ENCODE data around the gene RAVER1. TPM values are rescaled to one million over a fixed set of nuclear protein-coding genes. Genes with fewer than 3 reads are reported as not detected.

Gene RAVER1
- total and polyA plus RNA-seq, 9 of the 15 experiments (the other 6 are each of a cell fraction or from before 2014, with no cell fraction given): 0.06 to 113 (median 7.0) TPM

DNA sequence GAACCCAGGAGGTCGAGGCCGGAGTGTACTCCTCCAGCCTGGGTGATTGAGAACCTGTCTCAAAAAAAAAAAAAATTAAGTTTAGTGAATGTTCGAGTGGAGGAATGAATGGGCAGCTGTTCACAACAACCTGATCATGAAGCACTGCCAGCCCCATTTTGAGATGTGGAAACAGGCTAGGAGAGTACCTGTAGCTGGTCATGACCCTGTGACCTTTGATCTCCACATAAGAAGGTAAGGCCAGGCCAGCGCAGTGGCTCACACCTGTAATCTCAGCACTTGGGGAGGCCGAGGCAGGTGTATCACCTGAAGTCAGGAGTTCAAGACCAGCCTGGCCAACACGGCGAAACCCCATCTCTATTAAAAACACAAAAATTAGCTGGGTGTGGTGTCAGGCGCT is 7.6 kb downstream of the RAVER1 start:
- intact Hi-C loops (cut with micrococcal nuclease): no loop called here
- Histone ChIP-seq H4K20me1 (replicated peaks; ENCODE audit: control insufficient read depth, insufficient read depth, low read length) (no peaks in the 10 kb centered on the region), H3K4me1 (replicated peaks in 1 of 2; ENCODE audit: control insufficient read depth in 2 of 2, insufficient read depth in 2 of 2, low read length in 2 of 2) (peaks cover 0 to 45% of the 10 kb centered on the region in 2 experiments; a peak in 2 of 5 replicates), H3K4me2 (ENCODE audit: insufficient read depth, low read length) (no peak overlapping the region), H3K9me1 (ENCODE audit: control insufficient read depth, insufficient read depth, low read length) (no peaks in the 10 kb centered on the region), H2AFZ (ENCODE audit: low read depth, low read length) (no peak overlapping the region), H3K4me3 (no peak overlapping the region), H3K27me3 (ENCODE audit: control insufficient read depth in 2 of 2, insufficient read depth in 2 of 2, low read length in 2 of 2) (no peaks in the 10 kb centered on the region), H3K9me3 (replicated peaks; ENCODE audit: control insufficient read depth, insufficient read depth, low read depth, low read length) (no peaks in the 10 kb centered on the region), H3K79me2 (ENCODE audit: control insufficient read depth, insufficient read depth, low read length) (peaks cover 34% of the 10 kb centered on the region), H3K9ac (ENCODE audit: insufficient read depth in 1 of 2, low read depth in 2 of 2, low read length in 2 of 2) (no peak overlapping the region), H3K27ac (ENCODE audit: extremely low read depth, low read depth, low read length) (no peak overlapping the region), H3K36me3 (ENCODE audit: control insufficient read depth, insufficient read depth, low read length) (peaks cover 98% of the 10 kb centered on the region)
- POLR2A ChIA-PET: interaction anchor here (0.6 to 1.9 kb wide), 4 partner anchors 9 to 75 kb away, joined by 3 to 10 read pairs (median 3); partner anchors contain the start of gene FDX2
- ATAC-seq (no peak), FAIRE-seq (no peak), DNase-seq (ENCODE audit: extremely low read depth in 1 of 4, low spot score in 3 of 4) (no peak)
- no peak for TF ChIP-seq TCFL5 (CRISPR knock-in tag; conservative IDR thresholded peaks at IDR 0.05)
- TF ChIP-seq ZNF12 (CRISPR knock-in tag; IDR thresholded peaks at IDR 0.05): no peak
- no peak for TF ChIP-seq TEAD2 (tag; IDR thresholded peaks at IDR 0.05)
- no peak for TF ChIP-seq CEBPG (CRISPR knock-in tag; IDR thresholded peaks at IDR 0.05)
- TF ChIP-seq CEBPG (tag; conservative IDR thresholded peaks at IDR 0.05 in 1 of 2, IDR thresholded peaks at IDR 0.05 in 1 of 2): no peak
- no TSS peak for BruUV-seq (replicated peaks)
- CTCF ChIA-PET (ENCODE audit: low intra/inter-chr PET ratio): no interaction called here
- WGBS (ENCODE audit: insufficient coverage, low coverage, missing lambda C conversion rate): 91% methylated on average over 8 of the region's 8 CpGs
- in situ Hi-C loops (cut with MboI): no loop called here

Measured in K562 (cell line).